Effector memory CD4-positive, alpha-beta T cell (primary cell): ENCODE measurements around the gene TENT4B.
"Not testable (repeated sequence)": the region's sequence is repeated elsewhere in the genome, so short reads cannot be mapped to it uniquely, and the experiment has no call there.

ENCODE experiments used
- DNase-seq, 3 donors: peaks; one replicate each; pipeline ENCODE4 v3.0.0-alpha.2; 2020
- H3K27ac ChIP-seq: 2 replicates; pipeline ENCODE4 v1.7.0; 2013; ENCODE audit warnings: mild to moderate bottlenecking, low read length, moderate library complexity; ENCODE audit not compliant: insufficient read depth, poor library complexity, severe bottlenecking
- H3K27me3 ChIP-seq: replicated peaks from 2 replicates; pipeline ENCODE4 v1.7.0; 2013; ENCODE audit warnings: mild to moderate bottlenecking, low read length; ENCODE audit not compliant: insufficient read depth, control insufficient read depth, poor library complexity, severe bottlenecking
- H3K36me3 ChIP-seq: 2 replicates; pipeline ENCODE4 v1.7.0; 2013; ENCODE audit warnings: mild to moderate bottlenecking, low read length, moderate library complexity; ENCODE audit not compliant: control insufficient read depth, insufficient read depth
- H3K4me1 ChIP-seq: 2 replicates; pipeline ENCODE4 v1.7.0; 2013; ENCODE audit warnings: low read length, mild to moderate bottlenecking; ENCODE audit not compliant: control insufficient read depth, insufficient read depth, poor library complexity, severe bottlenecking
- H3K4me3 ChIP-seq: 2 replicates; pipeline ENCODE4 v1.7.0; 2013; ENCODE audit warnings: low read length, low read depth, mild to moderate bottlenecking; ENCODE audit not compliant: insufficient read depth, poor library complexity, severe bottlenecking
- H3K9me3 ChIP-seq: 2 replicates; pipeline ENCODE4 v1.7.0; 2013; ENCODE audit warnings: mild to moderate bottlenecking, low read length, moderate library complexity; ENCODE audit not compliant: control insufficient read depth

Gene TENT4B

GRCh38 chr16:50169555-50170096 is 16.5 kb downstream of the TENT4B start:
- Histone ChIP-seq H3K27me3 (no peaks in the 10 kb centered on the region), H3K36me3 (no peaks in the 10 kb centered on the region), H3K27ac (no peak overlapping the region), H3K4me1 (peaks cover 11% of the 10 kb centered on the region), H3K9me3 (no peaks in the 10 kb centered on the region), H3K4me3 (no peak overlapping the region)
- no peak for DNase-seq

GRCh38 chr16:50171773-50172172 is 18.7 kb downstream of the TENT4B start:
- H3K4me1 ChIP-seq, DNase-seq, H3K27me3 ChIP-seq, H3K9me3 ChIP-seq, H3K27ac ChIP-seq, H3K36me3 ChIP-seq, H3K4me3 ChIP-seq: not testable (repeated sequence)

- DNase-seq, result no peak
- no peak overlapping the region for H3K27ac ChIP-seq
These were observed 19.3 kb downstream of the TENT4B start for GRCh38 chr16:50172195-50172922.

GRCh38 chr16:50173316-50173715 is 20.2 kb downstream of the TENT4B start:
- H3K27ac ChIP-seq, result no peak overlapping the region
- no peak for DNase-seq
- H3K9me3 ChIP-seq, result no peaks in the 10 kb centered on the region
- H3K27me3 ChIP-seq, result no peaks in the 10 kb centered on the region
- no peaks in the 10 kb centered on the region for H3K36me3 ChIP-seq
- H3K4me1 ChIP-seq, result peaks cover 7% of the 10 kb centered on the region
- H3K4me3 ChIP-seq, result no peak overlapping the region

More at GRCh38 chr16:50172195-50172922, 19.3 kb downstream of the TENT4B start:
- no peaks in the 10 kb centered on the region for H3K36me3 ChIP-seq
- H3K4me3 ChIP-seq, result no peak overlapping the region
- no peaks in the 10 kb centered on the region for H3K27me3 ChIP-seq
- H3K9me3 ChIP-seq, result no peaks in the 10 kb centered on the region
- H3K4me1 ChIP-seq, result peaks cover 7% of the 10 kb centered on the region

- DNase-seq, result no peak
- no peaks in the 10 kb centered on the region for H3K27me3 ChIP-seq
- H3K4me1 ChIP-seq, result no peaks in the 10 kb centered on the region
- H3K9me3 ChIP-seq, result no peaks in the 10 kb centered on the region
- H3K27ac ChIP-seq, result no peak overlapping the region
- no peaks in the 10 kb centered on the region for H3K36me3 ChIP-seq
- no peak overlapping the region for H3K4me3 ChIP-seq
These were observed 25.4 kb downstream of the TENT4B start for GRCh38 chr16:50178491-50178941.

- H3K36me3 ChIP-seq, result no peaks in the 10 kb centered on the region
These were observed 29.3 kb downstream of the TENT4B start for GRCh38 chr16:50182441-50182840.

GRCh38 chr16:50183316-50183715 is 30.2 kb downstream of the TENT4B start:
- Histone ChIP-seq H3K4me1 (peaks cover 3% of the 10 kb centered on the region), H3K27me3 (no peaks in the 10 kb centered on the region), H3K4me3 (no peak overlapping the region), H3K36me3 (no peaks in the 10 kb centered on the region), H3K9me3 (no peaks in the 10 kb centered on the region), H3K27ac (no peak overlapping the region)
- no peak for DNase-seq

More at GRCh38 chr16:50182441-50182840, 29.3 kb downstream of the TENT4B start:
- no peaks in the 10 kb centered on the region for H3K27me3 ChIP-seq
- H3K4me3 ChIP-seq, result no peak overlapping the region
- no peaks in the 10 kb centered on the region for H3K4me1 ChIP-seq
- no peak for DNase-seq
- H3K27ac ChIP-seq, result no peak overlapping the region
- no peaks in the 10 kb centered on the region for H3K9me3 ChIP-seq

GRCh38 chr16:50185005-50185505 is 31.9 kb downstream of the TENT4B start:
- no peak overlapping the region for H3K4me3 ChIP-seq
- no peak overlapping the region for H3K27ac ChIP-seq
- H3K36me3 ChIP-seq, result no peaks in the 10 kb centered on the region
- H3K9me3 ChIP-seq, result no peaks in the 10 kb centered on the region
- H3K4me1 ChIP-seq, result peaks cover 3% of the 10 kb centered on the region
- no peaks in the 10 kb centered on the region for H3K27me3 ChIP-seq
- DNase-seq, result no peak

GRCh38 chr16:50188619-50189136 is 35.6 kb downstream of the TENT4B start:
- Histone ChIP-seq H3K27me3 (no peaks in the 10 kb centered on the region), H3K4me3 (no peak overlapping the region), H3K27ac (no peak overlapping the region), H3K36me3 (no peaks in the 10 kb centered on the region), H3K4me1 (peaks cover 3% of the 10 kb centered on the region), H3K9me3 (no peaks in the 10 kb centered on the region)
- DNase-seq, result no peak

- H3K27ac ChIP-seq, result no peak overlapping the region
- no peaks in the 10 kb centered on the region for H3K27me3 ChIP-seq
- DNase-seq, result no peak
- no peaks in the 10 kb centered on the region for H3K9me3 ChIP-seq
- H3K36me3 ChIP-seq, result no peaks in the 10 kb centered on the region
- H3K4me1 ChIP-seq, result peaks cover 5% of the 10 kb centered on the region
- no peak overlapping the region for H3K4me3 ChIP-seq
These were observed 37.2 kb downstream of the TENT4B start for GRCh38 chr16:50190292-50190691.
